Hematopoietic multipotent progenitor cell treated with erythropoietin and hydrocortisone succinate and interleukin-3 and kit ligand, for 15 days (in vitro differentiated cells): ENCODE measurements around the gene ASPSCR1.
A peak's percentile ranks its signal among the peaks of the same experiment; 100 is the strongest.

Source experiments
- DNase-seq: peaks from one replicate; pipeline ENCODE4 v3.0.0-alpha.2; 2015; ENCODE audit warnings: low spot score

The ASPSCR1 gene

DNA sequence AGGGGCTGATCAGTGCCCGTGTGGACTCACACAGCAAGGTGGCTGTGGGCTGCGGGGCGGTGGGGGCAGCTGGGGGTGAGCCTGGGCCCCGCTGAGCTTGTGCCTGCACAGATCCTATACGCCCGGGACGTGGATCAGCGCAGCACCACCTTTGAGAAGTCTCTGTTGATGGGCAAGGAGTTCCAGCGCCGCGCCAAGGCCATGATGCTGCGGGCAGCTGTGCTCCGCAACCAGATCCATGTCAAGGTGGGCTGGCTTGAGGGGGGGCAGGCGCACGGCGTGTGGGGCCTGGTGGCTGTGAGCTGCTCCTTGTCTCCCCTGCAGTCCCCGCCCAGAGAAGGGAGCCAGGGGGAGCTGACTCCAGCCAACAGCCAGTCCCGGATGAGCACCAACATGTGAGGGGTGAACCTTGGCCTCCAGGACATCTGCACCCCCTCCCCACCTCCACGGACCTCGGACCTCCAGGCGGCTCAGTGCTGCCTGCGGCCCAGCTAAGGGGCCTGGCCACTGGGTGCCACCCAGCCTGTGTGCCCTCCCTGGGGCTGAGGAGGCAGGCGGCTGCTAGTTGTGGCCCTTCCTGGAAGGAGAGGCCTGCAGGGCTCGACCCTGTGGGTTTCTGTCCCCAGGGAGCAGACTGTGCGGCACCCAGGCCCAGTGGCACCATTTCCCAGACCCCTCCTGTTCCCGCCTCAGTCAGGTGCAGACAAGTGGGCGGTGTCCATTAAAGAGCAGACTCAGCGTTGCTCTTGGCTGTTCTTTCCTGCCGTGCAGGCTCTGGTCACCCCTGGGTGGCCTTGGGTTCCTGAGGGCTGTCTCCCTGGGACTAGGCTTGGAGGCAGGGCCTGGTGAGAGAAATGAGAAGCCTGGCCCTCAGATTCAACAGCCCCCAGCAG lies 79.5 kb downstream of the ASPSCR1 start:
- no peak for DNase-seq

GRCh38 chr17:82058230-82058854 lies 80.9 kb downstream of the ASPSCR1 start:
- no peak for DNase-seq

DNA sequence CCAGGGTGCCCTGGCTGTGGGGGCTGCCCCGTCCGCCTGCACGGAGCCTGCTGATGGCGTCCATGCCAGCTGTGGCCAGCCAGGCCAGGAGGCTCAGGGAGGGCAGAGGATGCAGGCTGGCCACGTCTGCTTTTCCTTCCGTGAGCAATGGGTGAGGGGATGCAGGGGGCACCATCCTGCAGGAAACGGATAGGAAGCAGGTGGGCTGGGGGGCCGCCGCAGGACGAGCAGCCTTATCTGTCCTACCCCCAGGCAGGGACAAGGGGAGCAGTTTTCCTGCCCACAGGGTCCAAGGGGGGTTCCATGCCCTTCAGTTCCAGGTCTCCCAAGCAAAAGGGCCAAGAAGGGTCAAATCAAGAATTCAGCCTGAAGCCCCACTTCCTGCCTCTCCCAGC lies 81.4 kb downstream of the ASPSCR1 start:
- no peak for DNase-seq

GRCh38 chr17:82059272-82060000 lies 82.0 kb downstream of the ASPSCR1 start:
- no peak for DNase-seq

- DNase-seq = no peak
Observed at GRCh38 chr17:82060001-82060380, 82.6 kb downstream of the ASPSCR1 start.

DNA sequence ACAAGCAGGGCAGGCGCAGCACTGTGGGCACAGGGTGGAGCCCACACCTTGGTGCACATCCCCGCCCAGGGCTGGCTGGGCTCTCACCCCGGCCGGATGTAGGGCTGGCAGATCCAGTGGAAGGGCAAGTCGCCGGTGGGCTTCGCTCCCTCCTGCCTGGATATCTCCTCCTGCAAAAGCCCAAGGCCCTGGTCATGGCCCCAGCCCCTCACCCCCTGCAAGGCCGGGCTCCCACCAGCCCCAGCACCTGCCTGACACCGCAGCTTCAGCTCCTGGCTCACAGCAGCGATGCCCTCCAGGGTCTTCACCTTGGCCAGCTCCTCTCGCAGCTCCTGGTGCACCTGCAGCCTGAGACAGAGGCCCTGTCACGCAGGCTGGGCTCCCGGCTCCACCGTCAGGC lies 83.2 kb downstream of the ASPSCR1 start:
- no peak for DNase-seq

DNA sequence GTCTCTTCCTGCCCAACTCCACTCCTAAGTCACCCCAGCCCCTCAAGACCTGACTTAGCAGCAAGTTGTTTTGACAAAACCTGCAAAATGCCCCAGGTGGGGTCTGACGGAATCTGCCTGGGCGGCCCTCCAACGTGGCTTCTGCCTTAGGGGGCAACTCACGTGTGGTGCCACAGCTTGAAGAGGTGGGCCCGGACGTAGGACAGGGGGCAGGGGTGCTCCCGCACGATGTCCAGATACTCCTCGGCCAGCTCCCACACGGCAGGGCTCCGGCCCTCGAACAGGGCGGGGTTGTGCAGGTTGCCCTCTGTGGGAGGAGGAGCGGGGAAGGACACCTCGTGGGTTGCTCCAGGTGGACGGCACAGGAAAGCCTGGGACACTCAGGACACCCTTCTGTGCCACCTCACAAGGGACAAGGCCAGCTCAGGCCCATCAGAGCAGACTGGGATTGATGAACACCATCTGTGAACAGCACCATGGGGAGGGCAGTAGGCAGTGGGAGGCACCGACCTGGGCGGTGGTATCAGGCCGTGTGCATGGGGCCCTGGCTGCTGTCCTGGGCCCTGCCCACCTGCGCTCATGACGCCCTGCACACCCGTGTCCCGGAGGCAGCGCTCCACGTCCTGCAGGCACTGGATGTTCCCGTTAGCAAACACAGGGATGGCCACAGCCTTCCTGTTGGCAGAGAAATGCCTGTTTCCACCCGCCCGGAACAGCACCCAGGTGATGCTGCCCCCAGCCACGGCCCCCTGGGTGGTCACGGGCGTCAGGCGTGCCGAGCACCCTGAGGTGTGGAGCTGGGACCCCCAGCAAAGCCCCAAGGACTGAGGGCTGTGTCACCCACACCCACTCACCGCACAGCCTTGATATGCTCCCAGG lies 83.9 kb downstream of the ASPSCR1 start:
- DNase-seq = no peak

- DNase-seq = no peak
Observed at GRCh38 chr17:82062076-82062983, 84.9 kb downstream of the ASPSCR1 start.

DNA sequence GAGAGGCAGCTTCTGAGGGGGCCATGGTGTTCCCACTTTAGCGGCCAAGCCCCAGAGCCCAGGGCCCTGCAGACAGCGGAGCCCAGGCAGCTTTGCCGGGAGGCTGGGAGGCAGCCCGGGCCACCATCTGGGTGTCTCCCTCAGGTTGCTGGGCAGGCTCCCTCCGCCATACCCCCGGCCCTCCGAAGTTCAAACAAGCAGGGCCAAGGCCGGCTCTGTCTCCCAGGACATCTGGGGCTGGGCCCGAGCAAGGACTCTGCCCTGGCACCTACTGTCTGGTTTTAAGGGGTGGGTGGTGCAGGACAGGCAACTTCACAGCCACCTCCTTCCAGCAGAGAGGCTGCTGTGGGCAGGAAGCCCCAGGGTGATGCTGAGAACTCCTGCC lies 85.5 kb downstream of the ASPSCR1 start:
- DNase-seq = no peak

DNA sequence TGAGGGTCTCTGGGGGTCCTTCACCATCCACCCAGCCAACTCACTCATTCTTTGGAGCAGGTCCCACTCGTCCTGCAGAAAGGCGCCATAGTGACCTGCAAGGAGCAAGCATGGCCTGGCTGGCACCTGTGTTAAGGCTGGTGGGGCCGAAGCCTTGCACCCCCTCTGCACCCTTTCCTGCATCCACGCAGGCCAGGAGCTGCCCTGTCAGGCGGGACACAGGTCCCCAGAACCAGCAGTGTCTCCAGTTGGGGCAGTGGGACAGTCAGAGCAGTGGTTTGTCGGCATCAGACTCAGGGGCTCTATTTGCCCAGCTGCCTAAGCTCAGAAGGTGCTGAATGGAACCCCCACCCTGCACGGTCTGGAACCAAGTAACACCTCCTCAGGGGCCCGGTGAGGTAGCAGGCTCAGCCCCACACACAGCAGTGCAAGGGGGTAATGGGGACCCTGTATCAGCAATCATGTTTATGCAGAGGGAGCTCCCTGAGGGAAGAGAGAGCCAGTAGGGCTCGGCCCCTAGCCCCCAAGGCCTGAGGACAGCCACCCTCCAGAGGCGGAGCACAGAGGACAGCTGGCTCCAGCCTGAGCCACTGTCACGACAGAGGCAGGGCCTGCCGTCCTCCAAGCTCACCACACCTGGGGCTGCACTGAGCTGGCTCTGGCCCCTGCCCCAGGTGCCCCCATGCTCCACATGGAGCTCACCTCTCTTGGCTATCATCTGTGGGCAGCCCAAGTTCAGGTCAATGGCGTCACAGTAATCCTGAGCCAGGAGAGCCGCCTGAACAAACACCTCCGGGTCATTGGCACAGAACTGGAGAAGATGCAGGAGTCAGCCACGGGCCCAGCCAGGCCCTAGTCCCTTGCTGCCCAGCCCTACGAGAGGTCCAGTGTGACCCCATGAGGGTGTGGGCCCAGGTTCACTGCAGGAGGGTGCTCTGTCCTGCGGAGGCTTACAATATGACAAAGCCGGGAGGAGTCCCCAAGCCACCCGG lies 86.3 kb downstream of the ASPSCR1 start:
- no peak for DNase-seq

- no peak for DNase-seq
Observed at GRCh38 chr17:82064433-82065192, 87.2 kb downstream of the ASPSCR1 start.

GRCh38 chr17:82065193-82065637 lies 87.8 kb downstream of the ASPSCR1 start:
- DNase-seq = no peak

GRCh38 chr17:82065638-82066303 lies 88.3 kb downstream of the ASPSCR1 start, which contains the start of gene DUS1L:
TSS of gene DUS1L (minus strand) at chr17:82065804. CDS start at chr17:82065059, 745 bp downstream.
- peak; percentile 70 for DNase-seq
